Measurements from ENCODE around the gene LYPLA2. TPM values are rescaled to one million over a fixed set of nuclear protein-coding genes. Genes with fewer than 3 reads are reported as not detected.

The LYPLA2 gene
- total RNA-seq, 1 experiment from 2014 or later: 78.0 TPM

DNA sequence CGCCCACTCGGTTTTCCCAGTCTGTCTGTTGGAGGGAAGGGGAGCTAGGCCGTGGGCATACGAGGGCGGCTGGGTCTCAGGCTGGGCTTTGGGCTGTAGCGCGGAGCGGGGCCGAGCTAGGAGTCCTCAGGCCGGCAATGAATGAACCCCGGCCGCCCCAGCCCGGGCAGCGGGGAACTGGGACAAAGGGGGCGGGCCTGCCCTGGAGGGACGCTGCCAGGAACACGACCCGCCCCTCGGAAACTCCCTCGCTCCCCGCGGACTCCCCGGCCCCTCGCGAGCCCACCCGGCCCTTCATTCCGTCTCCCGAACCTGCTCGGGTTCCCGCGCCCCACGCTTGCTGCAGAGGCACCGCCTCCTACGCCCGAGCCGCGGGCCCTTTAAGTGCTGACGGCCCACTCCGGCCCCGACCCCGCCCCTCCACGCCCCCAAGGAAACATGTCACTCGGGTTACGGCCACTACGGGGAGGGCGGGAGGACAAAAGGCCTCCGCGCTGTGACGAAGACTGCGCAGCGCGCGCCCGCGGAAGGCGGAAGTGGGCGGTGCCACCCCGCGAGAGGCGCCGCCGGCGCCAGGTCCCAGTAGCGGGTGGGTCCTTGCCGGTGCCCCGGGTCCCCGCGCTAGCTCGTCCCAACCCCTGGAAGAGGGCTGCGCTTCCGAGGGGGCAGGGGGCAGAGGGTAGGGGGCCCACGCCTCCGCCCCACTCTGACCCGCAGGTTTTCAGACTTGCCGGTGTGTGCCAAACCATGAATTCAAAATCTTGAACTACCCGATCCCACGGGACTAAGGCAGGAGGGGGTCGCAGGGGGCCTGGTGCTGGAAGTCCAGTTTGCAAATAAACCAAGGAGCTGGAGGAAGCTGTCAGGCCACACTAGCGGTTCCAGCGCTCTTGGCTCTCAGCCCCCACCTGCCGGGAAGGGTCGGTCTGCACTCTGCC, 9.7 kb downstream of the LYPLA2 start, which contains the start of gene GALE:
GALE (minus strand) TSS at position 355 of the 938 bp plus-strand sequence. CDS start 1,747 bp downstream, outside the sequence.
- Histone ChIP-seq H3K9ac (ENCODE audit: low read length) (peak within 1 kb of the TSS; percentile 87), H3K4me1 (ENCODE audit: control insufficient read depth in 1 of 2, insufficient read depth in 2 of 2, low read length in 2 of 2) (peaks cover 10 to 35% of the 10 kb centered on the region in 2 experiments), H3K4me2 (ENCODE audit: low read length) (peak within 1 kb of the TSS; percentile 92), H4K20me1 (ENCODE audit: insufficient read depth) (no peaks in the 10 kb centered on the region), H3K4me3 (replicated peaks in 1 of 2; ENCODE audit: low read depth in 1 of 2, low read length in 2 of 2) (peak within 1 kb of the TSS; percentile 65 to 94), H3K36me3 (ENCODE audit: control insufficient read depth in 1 of 2, insufficient read depth in 2 of 2, low read length in 2 of 2) (peaks cover 12 to 21% of the 10 kb centered on the region in 2 experiments; a peak in 3 of 4 replicates), H3K9me3 (ENCODE audit: control insufficient read depth in 1 of 2, insufficient read depth in 1 of 2, low read depth in 1 of 2, low read length in 2 of 2) (no peaks in the 10 kb centered on the region), H3K27ac (ENCODE audit: low read depth, low read length) (peak within 1 kb of the TSS; percentile 93), H2AFZ (ENCODE audit: low read depth, low read length, poor library complexity, severe bottlenecking) (no peak within 1 kb of the TSS), H3K79me2 (ENCODE audit: insufficient read depth, low read length) (peaks cover 22% of the 10 kb centered on the region; the same call in 1 of the 2 replicates), H3K27me3 (ENCODE audit: insufficient read depth, low read length) (no peaks in the 10 kb centered on the region), H3K9me2 (ENCODE audit: insufficient read depth) (no peaks in the 10 kb centered on the region)
- DNase-seq (ENCODE audit: low read depth, low spot score): peak; percentile 86
- peak; percentile 71 for ATAC-seq
- CTCF ChIA-PET: interaction anchor here (0.6 to 2.7 kb wide), 3 partner anchors 10 to 116 kb away, joined by 3 to 15 read pairs (median 13); no protein-coding TSS in a partner anchor
- intact Hi-C loops (cut with micrococcal nuclease): loop anchor here (1.0 kb wide), 1 partner anchor 22 kb away; the partner anchor contains the start of gene PITHD1
- TF ChIP-seq POLR2A (IDR thresholded peaks at IDR 0.05; ENCODE audit: borderline replicate concordance, extremely low read depth, insufficient read depth, insufficient read length): peak; percentile 57
- TF ChIP-seq ZFX (IDR thresholded peaks at IDR 0.05): peak; percentile 38; the same call in 1 of the 2 replicates
- TF ChIP-seq POLR2AphosphoS5 (IDR thresholded peaks at IDR 0.05; ENCODE audit: low read depth, low read length): peak; percentile 85
- TF ChIP-seq, protein P1, sequence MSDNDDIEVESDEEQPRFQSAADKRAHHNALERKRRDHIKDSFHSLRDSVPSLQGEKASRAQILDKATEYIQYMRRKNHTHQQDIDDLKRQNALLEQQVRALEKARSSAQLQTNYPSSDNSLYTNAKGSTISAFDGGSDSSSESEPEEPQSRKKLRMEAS (IDR thresholded peaks at IDR 0.05): no peak
- TF ChIP-seq, protein P2, sequence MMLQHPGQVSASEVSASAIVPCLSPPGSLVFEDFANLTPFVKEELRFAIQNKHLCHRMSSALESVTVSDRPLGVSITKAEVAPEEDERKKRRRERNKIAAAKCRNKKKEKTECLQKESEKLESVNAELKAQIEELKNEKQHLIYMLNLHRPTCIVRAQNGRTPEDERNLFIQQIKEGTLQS (IDR thresholded peaks at IDR 0.05): no peak
- TF ChIP-seq, protein P3, sequence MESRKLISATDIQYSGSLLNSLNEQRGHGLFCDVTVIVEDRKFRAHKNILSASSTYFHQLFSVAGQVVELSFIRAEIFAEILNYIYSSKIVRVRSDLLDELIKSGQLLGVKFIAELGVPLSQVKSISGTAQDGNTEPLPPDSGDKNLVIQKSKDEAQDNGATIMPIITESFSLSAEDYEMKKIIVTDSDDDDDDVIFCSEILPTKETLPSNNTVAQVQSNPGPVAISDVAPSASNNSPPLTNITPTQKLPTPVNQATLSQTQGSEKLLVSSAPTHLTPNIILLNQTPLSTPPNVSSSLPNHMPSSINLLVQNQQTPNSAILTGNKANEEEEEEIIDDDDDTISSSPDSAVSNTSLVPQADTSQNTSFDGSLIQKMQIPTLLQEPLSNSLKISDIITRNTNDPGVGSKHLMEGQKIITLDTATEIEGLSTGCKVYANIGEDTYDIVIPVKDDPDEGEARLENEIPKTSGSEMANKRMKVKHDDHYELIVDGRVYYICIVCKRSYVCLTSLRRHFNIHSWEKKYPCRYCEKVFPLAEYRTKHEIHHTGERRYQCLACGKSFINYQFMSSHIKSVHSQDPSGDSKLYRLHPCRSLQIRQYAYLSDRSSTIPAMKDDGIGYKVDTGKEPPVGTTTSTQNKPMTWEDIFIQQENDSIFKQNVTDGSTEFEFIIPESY (IDR thresholded peaks at IDR 0.05; ENCODE audit: extremely low read depth, insufficient replicate concordance, low read length): peak; percentile 88
- TF ChIP-seq EZH2phosphoT487 (IDR thresholded peaks at IDR 0.05; ENCODE audit: borderline replicate concordance): no peak
- peak; percentile 73 for TF ChIP-seq YY1 (IDR thresholded peaks at IDR 0.05; ENCODE audit: extremely low read depth, insufficient replicate concordance, low read depth, low read length)
- TF ChIP-seq TCF7L2 (IDR thresholded peaks at IDR 0.05; ENCODE audit: borderline replicate concordance, extremely low read depth, insufficient read depth, insufficient read length): peak; percentile 84
- TF ChIP-seq EZH2 (IDR thresholded peaks at IDR 0.05): no peak
- BruUV-seq (replicated peaks): no TSS peak
- POLR2A ChIA-PET: interaction anchor here (1.2 to 2.0 kb wide), 4 partner anchors 9 to 25 kb away, joined by 3 to 9 read pairs (median 4); partner anchors contain the start of genes HMGCL and LYPLA2
- RAD21 ChIA-PET (ENCODE audit: low non-redundant PET in 1 of 2, low total read pairs in 2 of 2, uncharacterized antibody in 2 of 2, unreplicated experiment in 2 of 2): no interaction called here
